Nephron progenitor cell (in vitro differentiated cells): ENCODE data around the gene EFTUD2.

Source experiments
- DNase-seq: peaks from one replicate; pipeline ENCODE4 v3.0.0; 2021
- H3K27ac Mint-ChIP-seq: 2 replicates; pipeline ENCODE4 v1.8.0; 2021; ENCODE audit warnings: mild to moderate bottlenecking, moderate library complexity, mixed read lengths
- H3K27me3 Mint-ChIP-seq: 2 replicates; pipeline ENCODE4 v1.8.0; 2021; ENCODE audit warnings: mild to moderate bottlenecking, low read depth, mixed read lengths; ENCODE audit not compliant: poor library complexity
- H3K36me3 Mint-ChIP-seq: 2 replicates; pipeline ENCODE4 v1.8.0; 2021; ENCODE audit warnings: low read depth, mixed read lengths
- H3K4me1 Mint-ChIP-seq: 2 replicates; pipeline ENCODE4 v1.8.0; 2021; ENCODE audit warnings: mixed read lengths
- H3K4me3 Mint-ChIP-seq: 2 replicates; pipeline ENCODE4 v1.8.0; 2021; ENCODE audit warnings: mild to moderate bottlenecking, moderate library complexity, mixed read lengths
- H3K9me3 Mint-ChIP-seq: 2 replicates; pipeline ENCODE4 v1.8.0; 2021; ENCODE audit warnings: mild to moderate bottlenecking, moderate library complexity, mixed read lengths
- CTCF ChIP-seq: fragments of 200-600 bp; sonication (generic); IDR thresholded peaks from 2 replicates; pipeline ENCODE4 v1.5.0; 2021; ENCODE audit warnings: antibody characterized with exemption

The EFTUD2 gene

GRCh38 chr17:44859701-44860100, 39.5 kb downstream of the EFTUD2 start:
- Mint-ChIP-seq H3K9me3 (no peaks in the 10 kb centered on the region), H3K27me3 (peaks cover 6% of the 10 kb centered on the region), H3K27ac (peak overlapping the region; percentile 2), H3K4me3 (no peak overlapping the region), H3K36me3 (peaks cover 78% of the 10 kb centered on the region), H3K4me1 (peaks cover 4% of the 10 kb centered on the region)
- no peak for TF ChIP-seq CTCF
- no peak for DNase-seq

- Mint-ChIP-seq H3K36me3 (peaks cover 79% of the 10 kb centered on the region), H3K27me3 (no peaks in the 10 kb centered on the region), H3K4me3 (peak overlapping the region; percentile 5), H3K27ac (peak overlapping the region; percentile 93), H3K9me3 (no peaks in the 10 kb centered on the region), H3K4me1 (peaks cover 18% of the 10 kb centered on the region)
- DNase-seq, result peak; percentile 22
- no peak for TF ChIP-seq CTCF
Measured at GRCh38 chr17:44854192-44854591, 45.1 kb downstream of the EFTUD2 start.

- no peaks in the 10 kb centered on the region for H3K9me3 Mint-ChIP-seq
- H3K27ac Mint-ChIP-seq, result peak overlapping the region; percentile 87
- H3K4me1 Mint-ChIP-seq, result peaks cover 39% of the 10 kb centered on the region
- no peaks in the 10 kb centered on the region for H3K27me3 Mint-ChIP-seq
- H3K36me3 Mint-ChIP-seq, result peaks cover 55% of the 10 kb centered on the region
- H3K4me3 Mint-ChIP-seq, result no peak overlapping the region
- no peak for TF ChIP-seq CTCF
- DNase-seq, result no peak
Measured at GRCh38 chr17:44850612-44851011, 48.6 kb downstream of the EFTUD2 start.

- no peak for DNase-seq
- Mint-ChIP-seq H3K9me3 (no peaks in the 10 kb centered on the region), H3K4me1 (peaks cover 38% of the 10 kb centered on the region), H3K27me3 (no peaks in the 10 kb centered on the region), H3K4me3 (no peak overlapping the region), H3K36me3 (peaks cover 49% of the 10 kb centered on the region), H3K27ac (peak overlapping the region; percentile 87)
- TF ChIP-seq CTCF, result no peak
Measured at GRCh38 chr17:44850025-44850424, 49.2 kb downstream of the EFTUD2 start.

- no peak for TF ChIP-seq CTCF
- Mint-ChIP-seq H3K4me3 (no peak overlapping the region), H3K9me3 (no peaks in the 10 kb centered on the region), H3K27ac (peak overlapping the region; percentile 89), H3K27me3 (no peaks in the 10 kb centered on the region), H3K4me1 (peaks cover 36% of the 10 kb centered on the region), H3K36me3 (peaks cover 39% of the 10 kb centered on the region)
- no peak for DNase-seq
Measured at GRCh38 chr17:44848961-44849489, 50.2 kb downstream of the EFTUD2 start.

- no peaks in the 10 kb centered on the region for H3K27me3 Mint-ChIP-seq
- no peak for DNase-seq
- H3K4me3 Mint-ChIP-seq, result no peak overlapping the region
Measured at GRCh38 chr17:44848257-44848795, 50.9 kb downstream of the EFTUD2 start.

More at GRCh38 chr17:44848257-44848795, 50.9 kb downstream of the EFTUD2 start:
- Mint-ChIP-seq H3K9me3 (no peaks in the 10 kb centered on the region), H3K27ac (no peak overlapping the region), H3K36me3 (peaks cover 32% of the 10 kb centered on the region), H3K4me1 (peaks cover 33% of the 10 kb centered on the region)
- no peak for TF ChIP-seq CTCF
